B cell (primary cell): ENCODE data around the gene PEX14. TPM values are rescaled to one million over a fixed set of nuclear protein-coding genes. Genes with fewer than 3 reads are reported as not detected.

Source experiments
- ATAC-seq: fragments of 200-7000 bp; cut with Tn5 transposase; one replicate; pipeline ENCODE4 v1.10.0; 2021; ENCODE audit warnings: low read depth, mild to moderate bottlenecking, moderate number of reproducible peaks, moderate library complexity
- CTCF ChIA-PET: fragments of 350-600 bp; sonication (Branson Sonifier 250); formaldehyde crosslinking; loops from one replicate; lab custom pipeline; 2021; ENCODE audit warnings: antibody characterized with exemption, inconsistent platforms; lab: Charles Lee
- POLR2A ChIA-PET: fragments of 350-600 bp; sonication (Branson Sonifier 250); formaldehyde crosslinking; loops from one replicate; lab custom pipeline; 2021; ENCODE audit warnings: antibody characterized with exemption; lab: Charles Lee
- DNase-seq: peaks from one replicate; pipeline ENCODE4 v3.0.0; 2013
- H2AFZ ChIP-seq: 2 replicates; pipeline ENCODE4 v1.6.1; 2012; ENCODE audit warnings: mild to moderate bottlenecking, low read depth, low read length; ENCODE audit not compliant: insufficient read depth, poor library complexity, severe bottlenecking
- H3K27ac ChIP-seq, 2 donors: 1 replicate in 1 of 2; 2 replicates in 1 of 2; pipeline ENCODE4 v1.5.1; 2012 to 2013; ENCODE audit warnings: low read length in 2 of 2, mild to moderate bottlenecking in 2 of 2, moderate library complexity in 1 of 2
- H3K27me3 ChIP-seq, 4 experiments: fragments of 200-600 bp in 1 of 4; sonication (generic) in 1 of 4; replicated peaks in 1 of 4; 1 replicate in 2 of 4; 2 replicates in 2 of 4; pipeline versions ENCODE4 v1.6.1 to v1.7.0; 2013 to 2016; ENCODE audit warnings: low read length in 3 of 4, mild to moderate bottlenecking in 2 of 4, mixed read lengths in 1 of 4, moderate library complexity in 1 of 4; ENCODE audit not compliant: insufficient read depth in 4 of 4, control insufficient read depth in 3 of 4; ENCODE audit errors: control extremely low read depth in 1 of 4
- H3K36me3 ChIP-seq, 2 experiments: replicated peaks in 1 of 2; 1 replicate in 1 of 2; 2 replicates in 1 of 2; pipeline versions ENCODE4 v1.6.1 to v1.7.1; 2013; ENCODE audit warnings: low read length in 1 of 2; ENCODE audit not compliant: insufficient read depth in 2 of 2, control insufficient read depth in 1 of 2; ENCODE audit errors: control extremely low read depth in 1 of 2, extremely low read depth in 1 of 2
- H3K4me1 ChIP-seq, 2 donors: fragments of 200-600 bp in 1 of 2; sonication (generic) in 1 of 2; 1 replicate in 1 of 2; 2 replicates in 1 of 2; pipeline versions ENCODE4 v1.5.1 to v1.6.1; 2013 to 2017; ENCODE audit warnings: low read length in 2 of 2; ENCODE audit not compliant: control insufficient read depth in 2 of 2, insufficient read depth in 2 of 2
- H3K4me2 ChIP-seq: replicated peaks from 2 replicates; pipeline ENCODE3; 2012; ENCODE audit warnings: mild to moderate bottlenecking, low read depth, low read length; ENCODE audit not compliant: poor library complexity, severe bottlenecking
- H3K4me3 ChIP-seq, 5 experiments: fragments of 200-600 bp in 1 of 5; sonication (generic) in 1 of 5; 1 replicate in 3 of 5; 2 replicates in 2 of 5; pipeline versions ENCODE4 v1.5.1 to v1.7.0; 2011 to 2016; ENCODE audit warnings: low read length in 4 of 5, mild to moderate bottlenecking in 4 of 5, low read depth in 2 of 5, control low read depth in 1 of 5, moderate library complexity in 1 of 5; ENCODE audit not compliant: insufficient read depth in 1 of 5; ENCODE audit errors: control extremely low read depth in 1 of 5, extremely low read depth in 1 of 5
- H3K79me2 ChIP-seq: fragments of 200-600 bp; sonication (generic); one replicate; pipeline ENCODE4 v1.6.0; 2016; ENCODE audit warnings: low read length; ENCODE audit not compliant: control insufficient read depth, insufficient read depth
- H3K9ac ChIP-seq: fragments of 200-600 bp; sonication (generic); 2 replicates; pipeline ENCODE4 v1.6.1; 2017; ENCODE audit warnings: mild to moderate bottlenecking, low read length, moderate library complexity
- H3K9me3 ChIP-seq, 3 donors: one replicate each; pipeline versions ENCODE4 v1.6.1 to v1.7.1; 2013; ENCODE audit warnings: low read length in 2 of 3; ENCODE audit not compliant: control insufficient read depth in 2 of 3, insufficient read depth in 1 of 3; ENCODE audit errors: control extremely low read depth in 1 of 3
- H4K20me1 ChIP-seq: 2 replicates; pipeline ENCODE4 v1.6.0; 2012; ENCODE audit warnings: mild to moderate bottlenecking, low read length; ENCODE audit not compliant: insufficient read depth, control insufficient read depth, poor library complexity, severe bottlenecking
- H3K27ac Mint-ChIP-seq: one replicate; pipeline ENCODE4 v1.8.0; 2021; ENCODE audit warnings: mixed read lengths
- H3K27me3 Mint-ChIP-seq: one replicate; pipeline ENCODE4 v1.8.0; 2021; ENCODE audit warnings: mixed read lengths
- H3K4me1 Mint-ChIP-seq: one replicate; pipeline ENCODE4 v1.8.0; 2021; ENCODE audit warnings: mixed read lengths
- H3K4me3 Mint-ChIP-seq: one replicate; pipeline ENCODE4 v1.8.0; 2021; ENCODE audit warnings: mixed read lengths
- H3K9me3 Mint-ChIP-seq: one replicate; pipeline ENCODE4 v1.8.0; 2022; ENCODE audit warnings: mixed read lengths; ENCODE audit not compliant: insufficient read depth
- CTCF ChIP-seq: fragments of 200-600 bp; IDR thresholded peaks from one replicate; pipeline ENCODE4 v1.8.0; 2022; ENCODE audit warnings: antibody characterized with exemption, mild to moderate bottlenecking
- EZH2 ChIP-seq: IDR thresholded peaks from 2 replicates; pipeline ENCODE4 v1.6.1; 2012; ENCODE audit warnings: borderline replicate concordance, low read depth, mild to moderate bottlenecking, moderate library complexity, low read length; ENCODE audit not compliant: insufficient read depth, poor library complexity, severe bottlenecking
- WGBS: methylation state at CpG from one replicate; pipeline ENCODE4 v1.1.5; 2013; ENCODE audit warnings: missing lambda C conversion rate; ENCODE audit not compliant: insufficient coverage; 5-methylcytosine and 5-hydroxymethylcytosine counted together
- intact Hi-C: fragments of 100-400 bp; cut with micrococcal nuclease; formaldehyde crosslinking; loops from one replicate; pipeline ENCODE4 v1.10.0; 2022
- polyA plus RNA-seq: library from polyadenylated mRNA; depleted of rRNA; stranded (reverse); fragments of >200 nt; gene quantifications from 2 replicates; pipeline ENCODE4 v1.2.3, GENCODE V29; 2012
- total RNA-seq, 2 donors: library from RNA; stranded (reverse); fragments of 120-200 nt in 1 of 2; gene quantifications; 1 replicate in 1 of 2; 2 replicates in 1 of 2; pipeline versions ENCODE4 v1.2.3 to v1.2.4, GENCODE V29; 2013 to 2022

PEX14 gene
- total and polyA plus RNA-seq, 2 donors (not counting 1 experiment from before 2014, with no cell fraction given), result 14.1 to 19.3 TPM

DNA sequence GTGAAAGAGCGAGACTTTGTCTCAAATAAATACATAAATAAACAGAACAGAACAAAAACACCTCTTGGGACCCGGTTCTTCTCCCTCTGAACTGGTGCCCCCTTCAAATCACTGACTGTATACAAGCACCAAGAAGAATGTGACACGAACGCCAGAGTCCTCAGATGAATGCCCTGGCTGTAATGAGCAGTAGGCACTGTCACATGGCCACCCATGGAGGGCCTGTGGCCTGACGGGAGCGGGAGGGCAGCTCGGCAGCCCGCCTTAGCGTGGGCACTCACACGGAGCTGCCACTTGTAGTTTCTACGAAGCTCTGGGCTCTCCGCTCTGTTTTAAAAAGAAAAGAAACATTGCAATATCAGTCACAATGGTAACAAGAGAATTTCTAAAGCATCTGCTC is 146.0 kb downstream of the PEX14 start:
- H3K4me2 ChIP-seq, result no peak overlapping the region
- H3K9me3 ChIP-seq, result no peaks in the 10 kb centered on the region
- H3K36me3 ChIP-seq, result peaks cover 0 to 27% of the 10 kb centered on the region in 2 experiments
- TF ChIP-seq EZH2 (no peak), CTCF (no peak)
- no peak overlapping the region for H3K4me3 Mint-ChIP-seq
- H3K27ac Mint-ChIP-seq, result no peak overlapping the region
- H3K9me3 Mint-ChIP-seq, result no peaks in the 10 kb centered on the region
- no peaks in the 10 kb centered on the region for H3K4me1 Mint-ChIP-seq
- intact Hi-C loops, result no loop called here
- H3K27me3 ChIP-seq, result no peaks in the 10 kb centered on the region
- no peak overlapping the region for H3K9ac ChIP-seq
- H3K27me3 Mint-ChIP-seq, result no peaks in the 10 kb centered on the region
- no peaks in the 10 kb centered on the region for H4K20me1 ChIP-seq
- H3K4me1 ChIP-seq, result no peaks in the 10 kb centered on the region
- no peak overlapping the region for H3K4me3 ChIP-seq
- ATAC-seq (no peak), DNase-seq (no peak)
- no peak overlapping the region for H3K27ac ChIP-seq
- WGBS, result 99% methylated on average over 11 of the region's 12 CpGs
- no peaks in the 10 kb centered on the region for H3K79me2 ChIP-seq
- POLR2A ChIA-PET, result no interaction called here
- H2AFZ ChIP-seq, result no peak overlapping the region
- CTCF ChIA-PET, result interaction anchor here (0.9 kb wide), 1 partner anchor 126 kb away, joined by 3 read pairs; no protein-coding TSS in a partner anchor

DNA sequence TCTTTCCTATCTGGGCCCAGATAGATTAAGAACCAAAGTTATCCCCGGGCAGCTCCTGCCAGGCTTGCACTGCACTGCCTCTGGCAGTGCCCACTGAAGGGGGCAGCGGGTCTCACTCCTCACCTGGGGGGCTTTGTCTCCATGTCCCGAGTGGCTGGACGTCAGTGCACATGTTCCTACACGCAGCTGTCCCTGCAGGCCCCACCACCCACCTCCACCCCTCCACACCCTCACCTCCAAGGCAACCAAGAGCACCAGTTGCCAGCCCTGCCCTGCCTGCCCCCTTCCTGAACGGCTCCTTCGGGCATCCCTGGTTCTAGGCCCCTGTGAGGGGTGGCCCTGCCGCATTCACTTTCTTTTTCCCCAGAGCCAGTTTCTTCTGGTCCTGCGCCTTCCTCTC is 147.2 kb downstream of the PEX14 start:
- Histone ChIP-seq H3K4me1 (no peaks in the 10 kb centered on the region), H3K4me3 (no peak overlapping the region), H3K4me2 (no peak overlapping the region), H3K79me2 (no peaks in the 10 kb centered on the region), H3K36me3 (peaks cover 0 to 23% of the 10 kb centered on the region in 2 experiments), H3K9ac (no peak overlapping the region), H4K20me1 (no peaks in the 10 kb centered on the region), H2AFZ (no peak overlapping the region), H3K9me3 (no peaks in the 10 kb centered on the region), H3K27me3 (no peaks in the 10 kb centered on the region), H3K27ac (no peak overlapping the region)
- TF ChIP-seq EZH2 (no peak), CTCF (no peak)
- 96% methylated on average over 8 of the region's 9 CpGs for WGBS
- CTCF ChIA-PET, result no interaction called here
- Mint-ChIP-seq H3K4me1 (no peaks in the 10 kb centered on the region), H3K27me3 (no peaks in the 10 kb centered on the region), H3K27ac (no peak overlapping the region), H3K4me3 (no peak overlapping the region), H3K9me3 (no peaks in the 10 kb centered on the region)
- POLR2A ChIA-PET, result no interaction called here
- no peak for DNase-seq
- intact Hi-C loops, result no loop called here
- no peak for ATAC-seq
